GM18907 (cell line): ENCODE measurements around the gene PDE7B.

Source experiments
- ATAC-seq: cut with Tn5 transposase; IDR thresholded peaks from one replicate; pipeline ENCODE4 v1.9.1; 2021; ENCODE audit warnings: mild to moderate bottlenecking, moderate library complexity; ENCODE audit not compliant: unreplicated experiment

Gene PDE7B

DNA sequence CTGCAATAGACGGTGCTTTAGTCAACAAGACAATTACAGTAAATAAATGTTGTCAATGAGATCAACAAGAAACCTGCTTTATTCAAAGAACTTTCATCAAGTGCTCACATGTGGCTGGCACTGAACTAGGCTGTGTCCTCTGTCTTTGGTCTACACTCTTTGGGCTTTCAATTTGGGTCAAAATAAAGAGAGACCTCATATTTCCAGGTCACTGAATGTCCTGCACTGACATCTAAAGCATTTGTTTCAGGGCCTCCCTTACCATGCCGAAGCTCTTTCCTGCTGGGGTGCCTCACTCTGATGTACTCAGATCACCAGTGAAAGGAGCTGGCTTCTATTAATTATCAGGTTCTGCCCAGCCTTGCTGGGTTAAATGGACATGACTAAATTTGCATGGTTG, 32.0 kb downstream of the PDE7B start:
- no peak for ATAC-seq

DNA sequence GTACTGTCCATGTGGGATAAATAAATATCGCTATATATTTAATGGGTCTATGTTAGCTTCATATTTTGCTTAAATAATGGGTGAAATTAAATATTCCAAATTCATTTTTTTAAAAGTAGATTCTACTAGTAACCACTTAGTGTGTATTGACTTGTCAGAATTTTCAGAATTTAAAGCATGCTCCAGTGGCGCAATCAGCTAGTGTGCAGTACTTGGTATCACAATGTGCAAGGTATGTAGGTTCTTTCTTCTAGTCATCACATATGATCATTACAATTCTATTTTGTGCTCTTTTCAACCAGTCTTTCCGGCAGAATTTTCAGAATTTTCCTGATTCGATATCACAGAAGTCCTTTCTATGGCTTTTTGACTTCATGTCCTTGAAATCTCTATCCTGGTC, 32.6 kb downstream of the PDE7B start:
- no peak for ATAC-seq

DNA sequence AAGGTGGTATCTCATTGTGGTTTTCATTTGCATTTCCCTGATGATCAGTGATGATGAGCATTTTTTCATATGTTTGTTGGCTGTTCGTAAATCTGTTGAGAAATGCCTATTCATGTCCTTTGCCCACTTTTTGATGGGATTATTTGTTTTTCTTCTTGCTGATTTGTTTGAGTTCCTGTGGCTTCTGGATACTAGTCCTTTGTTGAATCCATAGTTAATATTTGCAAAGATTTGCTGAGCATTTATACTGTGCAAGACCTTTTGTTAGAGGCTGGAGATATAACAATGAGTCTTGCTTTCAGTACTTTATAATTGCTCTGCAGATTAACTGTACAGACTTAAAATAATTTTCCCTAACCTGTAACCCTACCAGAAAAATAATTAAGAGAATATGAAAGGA, 35.6 kb downstream of the PDE7B start:
- no peak for ATAC-seq

DNA sequence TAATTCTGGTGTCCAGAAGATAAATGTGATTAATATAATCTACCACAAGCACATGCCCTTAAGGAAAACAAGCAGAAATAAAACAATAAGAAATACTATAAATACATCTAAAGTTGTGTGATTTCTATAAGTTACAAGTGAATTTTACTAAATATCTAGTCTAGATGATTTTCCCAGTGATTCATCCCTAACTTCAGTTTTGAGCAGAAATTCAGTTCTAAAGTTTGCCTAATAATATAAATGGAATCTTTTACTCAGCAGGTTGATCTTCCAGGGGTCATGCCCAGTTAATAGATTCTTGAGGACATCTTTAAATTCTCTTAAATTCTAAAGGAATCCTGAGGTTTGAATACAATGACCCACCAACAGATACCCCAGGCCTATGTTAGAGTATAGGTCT, 37.3 kb downstream of the PDE7B start:
- ATAC-seq = no peak

DNA sequence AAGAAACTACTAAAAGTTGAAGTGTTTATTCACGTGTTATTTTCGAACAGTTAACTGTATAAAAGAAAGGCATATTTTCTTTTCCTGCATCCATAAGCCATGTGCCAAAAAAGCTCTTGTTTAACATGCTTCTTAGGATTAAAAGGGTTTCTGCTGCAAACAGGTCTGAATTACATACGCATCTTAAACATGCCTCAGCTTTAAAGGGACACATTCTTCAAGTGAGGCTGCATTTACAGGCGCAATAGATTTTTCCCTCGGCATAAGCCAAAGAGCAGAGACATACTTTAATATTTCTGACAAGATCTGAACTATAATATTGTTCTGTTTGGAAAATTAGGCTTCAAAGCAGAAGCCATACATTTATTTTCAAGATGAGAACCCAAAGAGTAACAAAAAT, 39.4 kb downstream of the PDE7B start:
- ATAC-seq = no peak

- ATAC-seq = no peak
These were observed 40.2 kb downstream of the PDE7B start for GRCh38 chr6:135891710-135892109.

- ATAC-seq = no peak
These were observed 43.9 kb downstream of the PDE7B start for GRCh38 chr6:135895231-135895911.

DNA sequence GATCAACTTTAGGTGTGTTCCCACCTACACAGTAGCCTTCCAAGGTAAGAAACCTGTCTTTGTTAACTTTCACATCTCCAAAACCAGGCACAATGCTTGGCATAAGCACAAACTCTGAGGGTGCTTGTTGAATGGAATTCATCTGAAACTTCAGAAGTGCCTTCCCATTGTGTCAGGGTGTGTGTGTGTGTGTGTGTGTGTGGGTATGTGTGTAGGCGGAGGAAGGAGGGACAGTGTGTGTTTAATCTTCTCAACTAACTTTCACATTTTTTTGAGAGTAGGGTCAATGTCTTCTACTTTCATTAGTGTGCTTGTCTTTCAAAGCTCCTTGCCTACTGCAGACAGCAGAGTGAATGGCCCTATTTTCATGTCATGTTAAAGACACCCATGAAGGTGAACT, 45.6 kb downstream of the PDE7B start:
- ATAC-seq = no peak

- no peak for ATAC-seq
These were observed 50.4 kb downstream of the PDE7B start for GRCh38 chr6:135901774-135902524.

GRCh38 chr6:135902756-135903331, 51.3 kb downstream of the PDE7B start:
- no peak for ATAC-seq

- no peak for ATAC-seq
These were observed 53.2 kb downstream of the PDE7B start for GRCh38 chr6:135904666-135905065.

- no peak for ATAC-seq
These were observed 54.3 kb downstream of the PDE7B start for GRCh38 chr6:135905604-135906300.

DNA sequence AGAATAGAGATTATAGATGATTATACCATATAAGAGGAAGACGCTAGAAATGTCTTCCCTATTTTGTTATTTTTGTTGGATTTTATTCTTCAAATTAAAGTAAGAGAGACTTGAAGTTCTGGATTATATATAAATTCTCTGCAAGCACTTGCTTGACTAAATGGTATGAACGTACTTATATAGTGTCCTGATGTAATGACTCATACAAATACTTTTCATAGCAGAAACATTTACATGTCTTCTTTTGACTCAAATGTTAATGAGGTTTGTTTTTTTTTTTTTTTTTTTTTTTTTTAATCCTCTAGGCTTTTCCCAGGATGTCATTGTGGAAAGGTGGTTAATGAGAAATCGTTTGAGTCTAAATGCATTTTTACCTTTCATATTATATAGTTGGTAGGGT, 55.0 kb downstream of the PDE7B start:
- no peak for ATAC-seq

DNA sequence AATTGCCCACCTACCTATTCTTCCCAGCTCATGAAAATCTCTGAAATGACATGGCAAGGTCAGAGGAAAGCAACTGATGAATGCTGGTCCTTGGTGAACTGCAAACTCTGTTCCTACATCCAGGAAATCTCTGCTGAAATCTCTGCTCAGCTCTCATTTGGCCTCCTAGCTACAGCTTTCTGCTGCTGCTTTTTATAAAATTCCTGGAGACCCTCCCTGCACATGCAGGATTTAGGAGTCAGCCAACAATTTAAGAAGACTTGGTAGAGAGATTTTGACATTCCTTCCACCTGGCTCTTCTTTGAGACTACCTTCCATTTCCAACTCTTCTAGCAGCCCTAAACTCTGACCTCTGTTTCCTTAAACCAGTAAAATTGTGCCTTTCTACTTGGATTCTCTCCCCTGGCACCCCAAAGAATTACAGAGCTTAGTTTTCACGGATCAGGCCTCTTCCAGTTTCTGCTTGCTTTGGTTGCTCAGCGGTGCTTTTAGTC, 55.5 kb downstream of the PDE7B start:
- ATAC-seq = no peak

- peak; percentile 86 for ATAC-seq
These were observed 58.4 kb downstream of the PDE7B start for GRCh38 chr6:135909737-135910387.

- ATAC-seq = no peak
These were observed 59.5 kb downstream of the PDE7B start for GRCh38 chr6:135910790-135911618.

- ATAC-seq = no peak
These were observed 62.3 kb downstream of the PDE7B start for GRCh38 chr6:135913785-135914184.

GRCh38 chr6:135919026-135919425, 67.5 kb downstream of the PDE7B start:
- no peak for ATAC-seq

DNA sequence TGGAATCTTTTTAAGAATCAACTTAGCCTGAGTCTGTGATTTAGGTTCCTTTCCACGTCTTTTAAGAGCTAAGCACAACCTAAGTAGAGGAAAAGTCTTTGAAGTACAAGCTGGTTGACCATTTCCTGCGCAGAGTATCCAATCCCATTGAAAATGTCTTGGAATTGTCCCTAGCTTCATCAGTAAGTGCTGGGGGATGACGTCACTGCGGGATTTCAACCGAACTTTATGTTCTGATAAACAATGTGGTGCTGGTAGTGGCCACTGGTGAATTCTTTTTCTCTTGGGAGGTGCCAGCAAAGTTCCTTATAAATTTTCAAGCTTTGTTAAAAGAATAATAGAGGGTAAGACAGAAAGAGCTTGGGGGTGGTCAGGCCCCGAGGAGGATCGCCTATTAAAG, 69.2 kb downstream of the PDE7B start:
- no peak for ATAC-seq

GRCh38 chr6:135921188-135921587, 69.7 kb downstream of the PDE7B start:
- no peak for ATAC-seq
